IPS-18a (cell line): Measurements from ENCODE around the gene KLF7.

Source experiments
- H3K27ac ChIP-seq: one replicate; pipeline ENCODE4 v1.5.1; 2013; ENCODE audit warnings: low read length
- H3K27me3 ChIP-seq: one replicate; pipeline ENCODE4 v1.6.1; 2013; ENCODE audit warnings: mild to moderate bottlenecking, low read length; ENCODE audit not compliant: control insufficient read depth, insufficient read depth
- H3K36me3 ChIP-seq: one replicate; pipeline ENCODE4 v1.6.1; 2013; ENCODE audit warnings: low read depth, low read length; ENCODE audit not compliant: control insufficient read depth
- H3K4me1 ChIP-seq: one replicate; pipeline ENCODE4 v1.6.1; 2013; ENCODE audit warnings: low read depth, low read length; ENCODE audit not compliant: control insufficient read depth
- H3K4me3 ChIP-seq: one replicate; pipeline ENCODE4 v1.5.1; 2013; ENCODE audit warnings: low read length
- H3K9ac ChIP-seq: one replicate; pipeline ENCODE4 v1.6.1; 2013; ENCODE audit warnings: mild to moderate bottlenecking, low read length, moderate library complexity
- H3K9me3 ChIP-seq: one replicate; pipeline ENCODE4 v1.6.1; 2013; ENCODE audit warnings: low read depth, low read length; ENCODE audit not compliant: control insufficient read depth

The KLF7 gene

GRCh38 chr2:207185372-207185771 lies 19.6 kb upstream of the KLF7 start:
- Histone ChIP-seq H3K4me1 (no peaks in the 10 kb centered on the region), H3K27ac (no peak overlapping the region), H3K4me3 (no peak overlapping the region), H3K9me3 (no peaks in the 10 kb centered on the region), H3K36me3 (no peaks in the 10 kb centered on the region), H3K9ac (no peak overlapping the region), H3K27me3 (no peaks in the 10 kb centered on the region)

- H3K4me3 ChIP-seq: no peak overlapping the region
- no peak overlapping the region for H3K9ac ChIP-seq
- H3K9me3 ChIP-seq: no peaks in the 10 kb centered on the region
- H3K36me3 ChIP-seq: no peaks in the 10 kb centered on the region
- H3K27ac ChIP-seq: no peak overlapping the region
- H3K27me3 ChIP-seq: no peaks in the 10 kb centered on the region
- H3K4me1 ChIP-seq: no peaks in the 10 kb centered on the region
Observed at GRCh38 chr2:207184768-207185167, 19.0 kb upstream of the KLF7 start.

GRCh38 chr2:207184348-207184747 lies 18.6 kb upstream of the KLF7 start:
- H3K9me3 ChIP-seq: no peaks in the 10 kb centered on the region
- no peak overlapping the region for H3K9ac ChIP-seq
- H3K4me1 ChIP-seq: no peaks in the 10 kb centered on the region
- H3K27ac ChIP-seq: no peak overlapping the region
- no peaks in the 10 kb centered on the region for H3K36me3 ChIP-seq
- no peaks in the 10 kb centered on the region for H3K27me3 ChIP-seq
- H3K4me3 ChIP-seq: no peak overlapping the region

- H3K27me3 ChIP-seq: no peaks in the 10 kb centered on the region
- H3K4me1 ChIP-seq: no peaks in the 10 kb centered on the region
- no peaks in the 10 kb centered on the region for H3K9me3 ChIP-seq
- no peaks in the 10 kb centered on the region for H3K36me3 ChIP-seq
- no peak overlapping the region for H3K27ac ChIP-seq
- H3K9ac ChIP-seq: no peak overlapping the region
- no peak overlapping the region for H3K4me3 ChIP-seq
Observed at GRCh38 chr2:207183506-207183905, 17.8 kb upstream of the KLF7 start.

- Histone ChIP-seq H3K9ac (no peak overlapping the region), H3K27ac (no peak overlapping the region), H3K27me3 (no peaks in the 10 kb centered on the region)
Observed at GRCh38 chr2:207182911-207183310, 17.2 kb upstream of the KLF7 start.

GRCh38 chr2:207181526-207182274 lies 16.0 kb upstream of the KLF7 start:
- H3K27ac ChIP-seq: no peak overlapping the region
- H3K27me3 ChIP-seq: no peaks in the 10 kb centered on the region
- H3K9ac ChIP-seq: no peak overlapping the region
- H3K9me3 ChIP-seq: no peaks in the 10 kb centered on the region
- no peaks in the 10 kb centered on the region for H3K4me1 ChIP-seq
- no peaks in the 10 kb centered on the region for H3K36me3 ChIP-seq
- no peak overlapping the region for H3K4me3 ChIP-seq

More at GRCh38 chr2:207182911-207183310, 17.2 kb upstream of the KLF7 start:
- H3K9me3 ChIP-seq: no peaks in the 10 kb centered on the region
- H3K4me1 ChIP-seq: no peaks in the 10 kb centered on the region
- H3K36me3 ChIP-seq: no peaks in the 10 kb centered on the region
- H3K4me3 ChIP-seq: no peak overlapping the region

GRCh38 chr2:207180741-207181140 lies 15.0 kb upstream of the KLF7 start:
- no peak overlapping the region for H3K27ac ChIP-seq
- H3K36me3 ChIP-seq: no peaks in the 10 kb centered on the region
- no peak overlapping the region for H3K4me3 ChIP-seq
- H3K27me3 ChIP-seq: no peaks in the 10 kb centered on the region
- no peak overlapping the region for H3K9ac ChIP-seq
- H3K9me3 ChIP-seq: no peaks in the 10 kb centered on the region
- H3K4me1 ChIP-seq: no peaks in the 10 kb centered on the region

GRCh38 chr2:207176247-207176646 lies 10.5 kb upstream of the KLF7 start:
- Histone ChIP-seq H3K4me1 (no peaks in the 10 kb centered on the region), H3K27me3 (no peaks in the 10 kb centered on the region), H3K36me3 (no peaks in the 10 kb centered on the region)

GRCh38 chr2:207173641-207174040 lies 7.9 kb upstream of the KLF7 start:
- H3K9ac ChIP-seq: no peak overlapping the region
- no peaks in the 10 kb centered on the region for H3K27me3 ChIP-seq
- no peaks in the 10 kb centered on the region for H3K36me3 ChIP-seq
- H3K9me3 ChIP-seq: no peaks in the 10 kb centered on the region
- no peak overlapping the region for H3K27ac ChIP-seq
- no peaks in the 10 kb centered on the region for H3K4me1 ChIP-seq
- H3K4me3 ChIP-seq: no peak overlapping the region

More at GRCh38 chr2:207176247-207176646, 10.5 kb upstream of the KLF7 start:
- no peak overlapping the region for H3K4me3 ChIP-seq
- no peak overlapping the region for H3K27ac ChIP-seq
- H3K9ac ChIP-seq: no peak overlapping the region
- H3K9me3 ChIP-seq: no peaks in the 10 kb centered on the region

- Histone ChIP-seq H3K9me3 (no peaks in the 10 kb centered on the region), H3K4me1 (peaks cover 28% of the 10 kb centered on the region), H3K27ac (peak overlapping the region; percentile 85), H3K9ac (peak overlapping the region; percentile 94), H3K27me3 (peaks cover 14% of the 10 kb centered on the region), H3K4me3 (peak overlapping the region; percentile 83), H3K36me3 (no peaks in the 10 kb centered on the region)
Observed at GRCh38 chr2:207167099-207167923, 1.6 kb upstream of the KLF7 start.

GRCh38 chr2:207166349-207167098 lies 776 bp upstream of the KLF7 start:
- Histone ChIP-seq H3K4me3 (peak overlapping the region; percentile 83), H3K9ac (peak overlapping the region; percentile 94), H3K27me3 (peaks cover 14% of the 10 kb centered on the region), H3K27ac (peak overlapping the region; percentile 85), H3K36me3 (no peaks in the 10 kb centered on the region), H3K4me1 (peaks cover 33% of the 10 kb centered on the region), H3K9me3 (no peaks in the 10 kb centered on the region)
